IMR-90 (cell line): ENCODE data around the gene SMC6. TPM values are rescaled to one million over a fixed set of nuclear protein-coding genes. Genes with fewer than 3 reads are reported as not detected.

Experiments
- ATAC-seq: fragments of 200-7000 bp; cut with Tn5 transposase; 2 replicates; pipeline ENCODE4 v1.9.1; 2020; ENCODE audit warnings: low read depth, mild to moderate bottlenecking, moderate library complexity
- BruUV-seq: library from RNA; stranded (reverse); fragments of 400-500 nt; replicated peaks from 2 replicates; lab custom pipeline; 2021; lab: Mats Ljungman, UMichigan
- CTCF ChIA-PET: fragments of 300-600 bp; formaldehyde crosslinking; extraction: SDS; loops from one replicate; lab custom pipeline; 2021; ENCODE audit warnings: antibody characterized with exemption; lab: Yijun Ruan, JAX
- POLR2A ChIA-PET: fragments of 300-600 bp; sonication (Branson Sonifier 250); formaldehyde crosslinking; loops from one replicate; lab custom pipeline; 2022; ENCODE audit warnings: antibody characterized with exemption; ENCODE audit not compliant: unreplicated experiment; lab: Charles Lee
- DNase-seq: peaks from one replicate; pipeline ENCODE4 v3.0.0; 2013
- H2AFZ ChIP-seq: replicated peaks from 2 replicates; pipeline ENCODE3; 2013; ENCODE audit warnings: low read length, mild to moderate bottlenecking; ENCODE audit not compliant: poor library complexity
- H2AK5ac ChIP-seq: 2 replicates; pipeline ENCODE4 v1.6.1; 2013; ENCODE audit warnings: low read depth, low read length, inconsistent platforms
- H2AK9ac ChIP-seq: replicated peaks from 2 replicates; pipeline ENCODE3; 2013; ENCODE audit warnings: mild to moderate bottlenecking, low read depth, low read length, moderate library complexity; ENCODE audit not compliant: poor library complexity
- H2BK120ac ChIP-seq: 2 replicates; pipeline ENCODE4 v1.6.1; 2013; ENCODE audit warnings: low read depth, low read length, inconsistent platforms
- H2BK15ac ChIP-seq: 3 replicates; pipeline ENCODE4 v1.6.1; 2013; ENCODE audit warnings: low read depth, low read length, inconsistent platforms
- H2BK20ac ChIP-seq: 2 replicates; pipeline ENCODE4 v1.6.1; 2013; ENCODE audit warnings: low read depth, mild to moderate bottlenecking, inconsistent platforms, low read length, moderate library complexity
- H2BK5ac ChIP-seq: 2 replicates; pipeline ENCODE4 v1.6.1; 2013; ENCODE audit warnings: mild to moderate bottlenecking, low read depth, low read length, inconsistent platforms; ENCODE audit not compliant: poor library complexity, severe bottlenecking
- H3K14ac ChIP-seq: replicated peaks from 2 replicates; pipeline ENCODE4 v1.6.1; 2013; ENCODE audit warnings: low read depth, low read length, inconsistent platforms
- H3K18ac ChIP-seq: 2 replicates; pipeline ENCODE4 v1.6.1; 2013; ENCODE audit warnings: low read depth, low read length, control low read depth
- H3K23ac ChIP-seq: 2 replicates; pipeline ENCODE4 v1.6.1; 2013; ENCODE audit warnings: low read depth, low read length, inconsistent platforms
- H3K27ac ChIP-seq: 2 replicates; pipeline ENCODE4 v1.5.1; 2013; ENCODE audit warnings: mild to moderate bottlenecking, control low read depth, low read length; ENCODE audit not compliant: insufficient read depth
- H3K27me3 ChIP-seq: 2 replicates; pipeline ENCODE4 v1.6.1; 2013; ENCODE audit warnings: low read length; ENCODE audit not compliant: control insufficient read depth, insufficient read depth
- H3K36me3 ChIP-seq: 2 replicates; pipeline ENCODE4 v1.6.1; 2013; ENCODE audit warnings: low read length, mixed read lengths; ENCODE audit not compliant: control insufficient read depth, insufficient read depth
- H3K4ac ChIP-seq: 2 replicates; pipeline ENCODE4 v1.6.1; 2013; ENCODE audit warnings: low read depth, low read length, inconsistent platforms
- H3K4me1 ChIP-seq: 2 replicates; pipeline ENCODE4 v1.6.1; 2013; ENCODE audit warnings: low read length, mixed read lengths; ENCODE audit not compliant: control insufficient read depth, insufficient read depth
- H3K4me2 ChIP-seq: 2 replicates; pipeline ENCODE4 v1.6.1; 2013; ENCODE audit warnings: low read depth, mild to moderate bottlenecking, control low read depth, low read length, moderate library complexity
- H3K4me3 ChIP-seq: 2 replicates; pipeline ENCODE4 v1.5.1; 2013; ENCODE audit warnings: low read depth, mild to moderate bottlenecking, control low read depth, low read length, moderate library complexity; ENCODE audit not compliant: insufficient read depth
- H3K56ac ChIP-seq: 2 replicates; pipeline ENCODE4 v1.6.1; 2013; ENCODE audit warnings: low read length, inconsistent platforms; ENCODE audit not compliant: insufficient read depth; ENCODE audit errors: extremely low read depth
- H3K79me1 ChIP-seq, 2 experiments: 2 replicates each; pipeline ENCODE4 v1.6.1; 2013; ENCODE audit warnings: low read length in 2 of 2, inconsistent platforms in 1 of 2, low read depth in 1 of 2
- H3K9ac ChIP-seq: 2 replicates; pipeline ENCODE4 v1.6.1; 2013; ENCODE audit warnings: low read depth, low read length, control low read depth
- H3K9me1 ChIP-seq: 2 replicates; pipeline ENCODE4 v1.6.1; 2013; ENCODE audit warnings: low read length, inconsistent platforms; ENCODE audit not compliant: insufficient read depth
- H3K9me3 ChIP-seq: 2 replicates; pipeline ENCODE4 v1.6.1; 2013; ENCODE audit warnings: low read length; ENCODE audit not compliant: control insufficient read depth, insufficient read depth
- H4K20me1 ChIP-seq: 2 replicates; pipeline ENCODE4 v1.6.1; 2013; ENCODE audit warnings: low read length, inconsistent platforms; ENCODE audit not compliant: insufficient read depth
- H4K5ac ChIP-seq: 2 replicates; pipeline ENCODE4 v1.6.1; 2013; ENCODE audit warnings: mild to moderate bottlenecking, low read depth, low read length, control low read depth
- H4K8ac ChIP-seq, 2 experiments: 2 replicates each; pipeline ENCODE4 v1.6.1; 2013; ENCODE audit warnings: low read depth in 2 of 2, low read length in 2 of 2, control low read depth in 1 of 2, inconsistent platforms in 1 of 2
- H4K91ac ChIP-seq: 2 replicates; pipeline ENCODE4 v1.6.1; 2013; ENCODE audit warnings: low read depth, low read length, inconsistent platforms; ENCODE audit not compliant: insufficient read depth
- CHD1 ChIP-seq: IDR thresholded peaks from 2 replicates; pipeline ENCODE4 v1.6.1; 2012; ENCODE audit warnings: low read depth, low read length, improper control_type of control experiment
- FOS ChIP-seq: fragments of 150-350 bp; IDR thresholded peaks from 2 replicates; pipeline ENCODE4 v1.6.1; 2016; ENCODE audit warnings: low read depth, low read length
- WGBS, 2 experiments: methylation state at CpG; one replicate each; pipeline versions ENCODE4 v1.1.5 to v1.1.7; 2013; ENCODE audit warnings: missing lambda C conversion rate in 2 of 2; ENCODE audit not compliant: insufficient read length in 1 of 2; ENCODE audit errors: extremely low coverage in 2 of 2; 5-methylcytosine and 5-hydroxymethylcytosine counted together
- dilution Hi-C: fragments of 300-500 bp; cut with HindIII; formaldehyde crosslinking; loops from one replicate; pipeline ENCODE4 v1.14.3; 2018; ENCODE audit warnings: low sequenced_read_pairs; ENCODE audit not compliant: unreplicated experiment
- in situ Hi-C: fragments of 300-500 bp; cut with MboI; formaldehyde crosslinking; loops from 3 replicates; pipeline ENCODE4 v1.14.3; 2019; ENCODE audit warnings: low sequenced_read_pairs, inconsistent platforms, mixed read lengths
- intact Hi-C: fragments of 100-400 bp; cut with micrococcal nuclease; formaldehyde crosslinking; loops from 2 replicates; pipeline ENCODE4 v1.10.0; 2022
- polyA plus RNA-seq, 3 experiments: library from polyadenylated mRNA; depleted of rRNA; stranded (reverse); fragments of >200 nt; gene quantifications; 2 replicates each; pipeline ENCODE4 v1.2.3, GENCODE V29; 2012; ENCODE audit warnings: low replicate concordance in 1 of 3
- total RNA-seq: library from RNA; depleted of rRNA; stranded (reverse); fragments of >200 nt; gene quantifications from 2 replicates; pipeline ENCODE4 v1.2.3, GENCODE V29; 2012

The SMC6 gene
- total and polyA plus RNA-seq, 2 of the 4 experiments (the other 2 are of a cell fraction), result 6.5 to 10.4 TPM

DNA sequence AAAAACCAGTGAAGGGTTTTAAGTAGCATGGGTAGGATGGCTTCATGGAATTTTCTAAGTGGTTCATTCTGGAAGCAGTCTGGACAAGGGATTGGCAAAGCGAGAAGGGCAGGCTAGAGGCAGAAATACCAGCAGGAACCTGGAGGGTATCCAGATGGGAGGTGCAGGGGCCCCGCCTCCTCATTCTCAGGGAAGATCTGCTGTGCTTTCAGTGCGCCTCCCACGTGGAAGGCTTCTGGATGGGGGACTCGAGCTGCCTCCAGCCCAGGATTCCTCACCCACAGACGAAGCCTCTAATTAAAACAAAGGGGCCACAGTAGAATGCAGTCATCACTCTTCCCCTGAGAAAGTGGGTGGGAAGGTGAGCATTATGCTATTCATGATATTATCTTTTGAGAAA is 133.3 kb downstream of the SMC6 start:
- BruUV-seq, result no TSS peak
- H3K36me3 ChIP-seq, result no peaks in the 10 kb centered on the region
- no peaks in the 10 kb centered on the region for H3K79me1 ChIP-seq
- H2AK5ac ChIP-seq, result no peak overlapping the region
- no peak overlapping the region for H4K8ac ChIP-seq
- no peak overlapping the region for H3K27ac ChIP-seq
- no peak overlapping the region for H3K56ac ChIP-seq
- no peak overlapping the region; the same call in 1 of the 2 replicates for H3K23ac ChIP-seq
- no peaks in the 10 kb centered on the region for H4K20me1 ChIP-seq
- no peak overlapping the region for H3K4me3 ChIP-seq
- no peak overlapping the region for H4K91ac ChIP-seq
- no peak overlapping the region for H2BK120ac ChIP-seq
- no peak overlapping the region for H2AFZ ChIP-seq
- in situ Hi-C loops (no loop called here), dilution Hi-C loops (no loop called here), intact Hi-C loops (loop anchor here (2.0 kb wide), 1 partner anchor 23 kb away; no protein-coding TSS in a partner anchor)
- H3K4me2 ChIP-seq, result no peak overlapping the region
- no peak overlapping the region for H2BK5ac ChIP-seq
- ChIA-PET POLR2A (no interaction called here), CTCF (no interaction called here)
- H3K27me3 ChIP-seq, result no peaks in the 10 kb centered on the region
- no peak overlapping the region for H3K4ac ChIP-seq
- TF ChIP-seq FOS (no peak), CHD1 (no peak)
- no peak overlapping the region for H2AK9ac ChIP-seq
- no peak overlapping the region for H2BK20ac ChIP-seq
- H3K9me3 ChIP-seq, result no peaks in the 10 kb centered on the region
- H3K14ac ChIP-seq, result no peak overlapping the region
- no peak overlapping the region for H2BK15ac ChIP-seq
- H3K9me1 ChIP-seq, result peaks cover 11% of the 10 kb centered on the region; the same call in 1 of the 2 replicates
- H3K18ac ChIP-seq, result no peak overlapping the region
- peaks cover 6% of the 10 kb centered on the region; the same call in 1 of the 2 replicates for H3K4me1 ChIP-seq
- WGBS, 2 experiments, result 100% methylated on average over 1 of the region's 6 CpGs; no CpG with 5 or more reads in 1 of the 2 experiments
- ATAC-seq, result 0 out of 2 replicates have a peak, but pooled peaks have one; percentile 7
- peak; percentile 4 for DNase-seq
- H3K9ac ChIP-seq, result no peak overlapping the region
- no peak overlapping the region for H4K5ac ChIP-seq
